Mammary epithelial cell (primary cell): ENCODE measurements around the gene TDO2.

ENCODE experiments used
- CTCF ChIP-seq, 2 donors: IDR thresholded peaks in 1 of 2; conservative IDR thresholded peaks in 1 of 2; 2 replicates each; pipeline ENCODE4 v1.5.1; 2011 to 2012; ENCODE audit warnings: inconsistent platforms in 2 of 2, low read length in 2 of 2, mild to moderate bottlenecking in 2 of 2, control low read depth in 1 of 2, low read depth in 1 of 2; ENCODE audit not compliant: insufficient read depth in 1 of 2; ENCODE audit errors: extremely low read depth in 1 of 2
- EZH2 ChIP-seq: IDR thresholded peaks from 2 replicates; pipeline ENCODE4 v1.6.1; 2012; ENCODE audit warnings: low read length, inconsistent platforms, borderline replicate concordance

DNA sequence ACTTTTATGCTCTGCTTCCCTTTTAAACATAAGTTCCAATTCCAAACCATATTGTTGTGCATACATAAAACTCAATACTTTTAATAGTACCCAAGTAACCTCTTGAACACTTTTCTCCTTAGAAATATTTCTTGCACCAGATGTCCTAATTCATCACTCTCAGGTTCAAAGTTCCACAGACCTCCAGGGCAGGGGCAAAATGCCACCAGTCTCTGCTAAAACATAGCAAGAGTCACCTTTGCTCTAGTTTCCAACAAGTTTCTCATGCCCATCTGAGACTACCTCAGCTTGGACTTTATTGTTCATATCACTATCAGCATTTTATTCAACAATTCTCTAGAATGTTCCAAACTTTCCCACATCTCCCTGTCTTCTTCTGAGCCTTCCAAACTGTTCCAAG lies 23.7 kb upstream of the TDO2 start:
- TF ChIP-seq CTCF (conservative IDR thresholded peaks at IDR 0.05 in 1 of 2, IDR thresholded peaks at IDR 0.05 in 1 of 2; ENCODE audit: extremely low read depth in 1 of 2, insufficient read depth in 1 of 2, low read depth in 1 of 2, low read length in 2 of 2) (no peak), EZH2 (no peak)
